ENCODE measurements around the gene TOP3B.

TOP3B gene

DNA sequence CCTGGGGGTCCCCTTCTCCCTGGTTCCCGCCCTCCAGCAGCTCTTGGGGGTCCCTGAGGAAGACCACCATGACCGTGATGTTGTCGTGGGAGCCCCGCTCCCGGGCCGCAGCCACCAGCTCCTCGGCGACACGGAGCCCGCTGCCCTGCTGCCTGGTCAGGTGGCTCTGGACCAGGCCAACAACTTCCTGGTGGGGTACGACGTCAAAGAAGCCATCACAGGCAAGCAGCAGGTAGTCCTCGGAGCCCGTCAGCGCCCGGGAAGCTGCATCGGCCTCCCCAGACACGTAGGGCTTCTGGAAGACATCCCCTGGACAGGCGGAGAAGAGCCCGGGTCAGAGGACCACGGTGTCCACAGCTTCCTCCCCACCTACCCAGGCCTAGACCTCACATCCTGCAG lies 59.4 kb downstream of the TOP3B start:
- TF ChIP-seq, protein P1, sequence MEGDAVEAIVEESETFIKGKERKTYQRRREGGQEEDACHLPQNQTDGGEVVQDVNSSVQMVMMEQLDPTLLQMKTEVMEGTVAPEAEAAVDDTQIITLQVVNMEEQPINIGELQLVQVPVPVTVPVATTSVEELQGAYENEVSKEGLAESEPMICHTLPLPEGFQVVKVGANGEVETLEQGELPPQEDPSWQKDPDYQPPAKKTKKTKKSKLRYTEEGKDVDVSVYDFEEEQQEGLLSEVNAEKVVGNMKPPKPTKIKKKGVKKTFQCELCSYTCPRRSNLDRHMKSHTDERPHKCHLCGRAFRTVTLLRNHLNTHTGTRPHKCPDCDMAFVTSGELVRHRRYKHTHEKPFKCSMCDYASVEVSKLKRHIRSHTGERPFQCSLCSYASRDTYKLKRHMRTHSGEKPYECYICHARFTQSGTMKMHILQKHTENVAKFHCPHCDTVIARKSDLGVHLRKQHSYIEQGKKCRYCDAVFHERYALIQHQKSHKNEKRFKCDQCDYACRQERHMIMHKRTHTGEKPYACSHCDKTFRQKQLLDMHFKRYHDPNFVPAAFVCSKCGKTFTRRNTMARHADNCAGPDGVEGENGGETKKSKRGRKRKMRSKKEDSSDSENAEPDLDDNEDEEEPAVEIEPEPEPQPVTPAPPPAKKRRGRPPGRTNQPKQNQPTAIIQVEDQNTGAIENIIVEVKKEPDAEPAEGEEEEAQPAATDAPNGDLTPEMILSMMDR (IDR thresholded peaks at IDR 0.05; ENCODE audit: low read depth, low read length), result no peak
- no peak overlapping the region for H3K4me3 ChIP-seq (ENCODE audit: low read depth, low read length)
- in situ Hi-C loops (cut with HindIII; ENCODE audit: low sequenced_read_pairs), result no loop called here
- no peak for DNase-seq (ENCODE audit: low read depth, low spot score)

DNA sequence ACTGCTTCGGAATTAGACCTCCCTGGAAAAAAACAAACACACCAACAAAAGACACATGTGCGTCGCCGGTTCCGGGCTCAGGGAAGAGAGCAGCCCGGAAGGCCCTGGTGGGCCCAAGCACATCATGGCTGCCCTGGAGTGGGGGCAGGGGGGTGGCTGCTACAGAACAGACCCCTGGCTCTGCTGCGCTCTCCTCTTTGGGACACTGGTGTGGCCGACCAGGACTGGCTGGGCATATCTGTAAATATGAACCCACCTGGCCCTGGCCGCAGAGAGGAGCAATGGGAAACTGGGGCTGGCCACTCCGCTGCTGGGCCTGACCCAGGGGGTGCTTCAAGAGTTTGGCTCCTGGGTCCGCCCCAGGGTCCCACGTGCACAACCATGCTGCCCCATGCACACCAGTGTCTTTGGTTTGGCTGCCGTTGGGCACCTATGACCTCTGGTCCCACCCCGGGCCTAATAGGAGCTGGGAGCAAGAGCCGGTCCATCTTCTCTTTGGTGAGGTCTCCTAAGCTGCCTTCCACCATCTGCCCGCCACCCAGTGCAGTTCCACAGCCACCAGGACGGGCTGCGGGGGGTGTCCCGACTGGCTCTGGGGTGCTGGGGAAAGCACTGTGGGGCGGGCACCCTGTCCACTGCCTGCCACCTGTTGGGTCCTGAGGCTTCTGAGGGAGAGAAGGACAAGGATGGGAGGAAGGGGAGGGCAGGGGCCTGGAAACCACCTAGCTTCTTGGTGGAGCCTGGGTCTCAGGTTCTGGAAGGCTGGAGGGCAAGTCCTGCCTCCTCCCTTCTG lies 60.0 kb downstream of the TOP3B start:
- DNase-seq (ENCODE audit: low read depth, low spot score), result no peak
- TF ChIP-seq, protein P1 (IDR thresholded peaks at IDR 0.05; ENCODE audit: low read depth, low read length), result no peak
- H3K4me3 ChIP-seq (ENCODE audit: low read depth, low read length), result no peak overlapping the region
- in situ Hi-C loops (cut with HindIII; ENCODE audit: low sequenced_read_pairs), result no loop called here

DNA sequence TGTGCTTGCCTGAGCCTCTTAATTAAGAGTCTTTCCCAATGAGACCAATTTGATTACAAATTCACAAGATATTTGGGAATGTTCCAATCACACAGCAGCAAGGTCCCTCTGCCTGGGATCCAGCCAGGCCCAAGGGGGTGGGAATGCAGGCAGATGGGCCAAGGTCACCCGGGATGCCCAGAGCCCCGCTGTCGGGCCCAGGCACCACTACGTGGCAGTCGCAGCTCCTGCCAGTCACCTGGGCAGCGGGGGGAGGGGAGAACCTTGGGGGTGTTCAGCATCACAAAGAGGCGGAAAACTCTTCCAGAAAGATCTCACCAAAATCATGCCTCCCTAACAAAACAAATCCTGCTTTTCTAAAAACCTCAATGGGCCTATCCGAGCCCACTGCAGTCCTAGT lies 60.9 kb downstream of the TOP3B start:
- no peak overlapping the region for H3K4me3 ChIP-seq (ENCODE audit: low read depth, low read length)
- no peak for DNase-seq (ENCODE audit: low read depth, low spot score)
- TF ChIP-seq, protein P1 (IDR thresholded peaks at IDR 0.05; ENCODE audit: low read depth, low read length), result no peak
- in situ Hi-C loops (cut with HindIII; ENCODE audit: low sequenced_read_pairs), result no loop called here

DNA sequence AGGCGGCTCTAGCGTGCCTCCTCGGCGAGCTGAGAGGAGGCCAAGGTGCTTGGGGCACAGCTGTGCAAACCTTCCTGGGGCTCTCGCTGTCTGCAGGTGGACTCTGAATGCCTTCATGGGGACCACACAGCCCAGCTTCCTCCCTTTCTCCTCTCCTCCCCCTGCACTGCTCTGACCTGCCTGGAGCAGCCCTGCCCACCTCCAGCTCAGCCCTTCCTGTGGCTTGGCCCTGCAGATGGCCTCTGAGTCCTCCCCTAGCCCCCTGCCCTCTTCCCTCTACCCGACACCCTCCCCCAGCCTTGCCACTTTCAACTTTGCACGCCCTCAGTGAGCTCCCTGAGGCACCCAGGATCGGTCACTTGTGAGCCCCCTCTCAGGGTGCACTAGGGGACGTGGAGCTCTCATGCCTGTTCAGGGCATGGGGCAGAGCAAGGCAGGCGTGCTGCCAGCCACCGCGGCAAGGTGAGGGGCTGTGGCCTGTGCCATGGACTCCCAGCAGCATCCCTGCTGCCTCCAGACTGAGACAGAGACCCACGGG lies 61.3 kb downstream of the TOP3B start:
- no peak overlapping the region for H3K4me3 ChIP-seq (ENCODE audit: low read depth, low read length)
- TF ChIP-seq, protein P1 (IDR thresholded peaks at IDR 0.05; ENCODE audit: low read depth, low read length), result no peak
- in situ Hi-C loops (cut with HindIII; ENCODE audit: low sequenced_read_pairs), result no loop called here
- no peak for DNase-seq (ENCODE audit: low read depth, low spot score)

DNA sequence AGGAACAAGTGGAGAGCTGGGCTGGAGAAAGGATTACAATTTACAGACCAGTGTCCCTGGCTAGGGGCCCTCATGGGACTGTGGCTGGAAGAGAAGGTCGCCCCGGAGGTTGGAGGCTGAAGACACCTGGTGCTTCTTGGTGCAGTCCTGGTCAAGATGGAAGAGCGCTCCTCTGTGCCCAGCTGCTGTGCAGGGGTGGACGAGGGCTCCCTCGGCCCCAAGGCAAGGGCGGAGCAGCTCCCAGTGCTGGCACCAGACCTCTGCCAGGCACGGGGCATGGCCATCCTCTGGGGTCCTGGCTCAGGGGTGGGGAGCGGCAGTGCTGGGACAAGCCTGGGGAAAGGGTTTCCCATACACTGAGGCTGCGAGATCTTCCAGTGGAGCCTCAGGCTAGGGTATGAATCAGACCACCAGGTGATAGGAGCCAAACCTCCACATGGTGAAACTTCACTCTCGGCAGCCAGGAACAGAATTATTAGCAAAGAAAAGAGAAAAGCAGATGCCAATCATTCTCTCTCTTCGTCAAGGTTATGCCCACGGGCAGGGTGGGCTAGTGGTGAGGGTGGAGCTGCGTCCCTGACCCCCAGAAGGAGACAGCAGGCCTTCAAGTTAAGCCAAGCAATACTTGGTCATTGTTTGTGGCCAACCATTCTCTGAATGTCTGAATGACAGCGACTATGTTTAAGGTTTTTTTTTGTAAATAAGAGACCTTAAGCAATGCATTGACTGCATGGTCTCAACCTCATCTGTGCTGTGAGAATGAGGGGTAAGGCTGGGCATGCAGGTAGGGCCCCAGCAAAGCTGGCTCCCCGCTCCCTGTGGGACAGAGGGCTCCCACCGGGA lies 62.0 kb downstream of the TOP3B start:
- DNase-seq (ENCODE audit: low read depth, low spot score), result no peak
- no peak overlapping the region for H3K4me3 ChIP-seq (ENCODE audit: low read depth, low read length)
- in situ Hi-C loops (cut with HindIII; ENCODE audit: low sequenced_read_pairs), result no loop called here
- TF ChIP-seq, protein P1 (IDR thresholded peaks at IDR 0.05; ENCODE audit: low read depth, low read length), result no peak

DNA sequence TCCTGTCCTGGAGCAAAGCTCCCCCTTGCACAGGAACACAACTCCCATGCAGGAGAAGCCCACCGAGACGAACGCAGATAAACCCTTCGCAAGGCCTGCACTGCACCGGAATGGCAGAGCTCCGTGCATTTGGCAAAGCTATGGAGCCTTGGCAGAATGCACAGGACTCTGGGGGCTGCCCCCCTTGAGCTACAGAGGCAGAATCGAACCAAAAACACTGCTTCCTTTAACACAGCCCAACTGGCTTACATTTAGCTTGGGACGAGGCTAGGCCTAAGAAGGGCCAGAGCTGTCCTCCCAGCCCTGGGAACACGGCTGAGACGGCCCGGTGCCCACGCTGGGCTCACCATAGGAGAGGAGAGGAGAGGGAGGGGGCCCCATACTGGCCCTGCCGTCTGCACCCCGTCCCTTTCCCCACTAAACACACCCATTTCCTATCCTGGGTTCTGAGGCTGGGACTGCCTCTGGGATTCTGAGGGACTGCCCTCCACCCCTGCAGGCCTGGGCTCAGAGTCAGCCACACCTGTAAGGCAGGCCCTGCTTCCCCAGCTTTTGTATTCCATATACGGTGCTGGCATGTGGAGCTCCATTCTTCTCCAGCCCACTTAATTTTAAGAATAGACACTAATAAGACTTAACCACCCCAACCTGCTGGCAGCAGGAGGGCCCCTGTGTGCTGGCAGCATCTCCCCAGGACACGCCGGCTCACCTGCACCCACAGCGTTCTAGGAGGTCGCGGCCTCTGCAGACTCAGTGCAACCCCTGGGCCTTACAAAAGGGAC lies 62.9 kb downstream of the TOP3B start:
- in situ Hi-C loops (cut with HindIII; ENCODE audit: low sequenced_read_pairs), result no loop called here
- TF ChIP-seq, protein P1 (IDR thresholded peaks at IDR 0.05; ENCODE audit: low read depth, low read length), result no peak
- no peak overlapping the region for H3K4me3 ChIP-seq (ENCODE audit: low read depth, low read length)
- no peak for DNase-seq (ENCODE audit: low read depth, low spot score)
